GM21825 (cell line): Measurements from ENCODE around the gene CTSL.

ENCODE experiments used
- ATAC-seq: cut with Tn5 transposase; IDR thresholded peaks from one replicate; pipeline ENCODE4 v1.9.1; 2021; ENCODE audit warnings: mild to moderate bottlenecking, moderate library complexity; ENCODE audit not compliant: unreplicated experiment

CTSL gene

DNA sequence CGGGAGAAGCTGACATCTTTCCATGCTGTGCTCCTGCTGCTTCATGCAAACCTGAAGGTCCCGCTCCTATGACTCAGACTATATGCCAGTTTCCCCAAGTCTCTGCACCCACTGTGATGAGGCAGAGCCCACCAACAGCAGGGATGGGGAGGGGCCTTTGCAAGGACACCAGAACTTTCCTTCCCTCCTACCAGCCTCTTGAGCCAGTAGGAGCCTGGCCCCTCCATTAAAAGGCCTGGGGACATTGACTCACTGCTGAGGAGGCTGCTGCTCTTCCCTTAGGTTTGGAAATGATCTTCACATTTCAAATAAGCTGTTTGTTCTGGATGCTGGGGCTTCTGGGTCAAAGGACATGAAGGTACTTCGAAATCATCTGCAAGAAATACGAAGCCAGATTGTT is 26.1 kb upstream of the CTSL start:
- ATAC-seq, result no peak

- ATAC-seq, result no peak
Measured at GRCh38 chr9:87701491-87701890, 24.4 kb upstream of the CTSL start.

GRCh38 chr9:87701931-87702421 is 23.9 kb upstream of the CTSL start:
- ATAC-seq, result no peak

DNA sequence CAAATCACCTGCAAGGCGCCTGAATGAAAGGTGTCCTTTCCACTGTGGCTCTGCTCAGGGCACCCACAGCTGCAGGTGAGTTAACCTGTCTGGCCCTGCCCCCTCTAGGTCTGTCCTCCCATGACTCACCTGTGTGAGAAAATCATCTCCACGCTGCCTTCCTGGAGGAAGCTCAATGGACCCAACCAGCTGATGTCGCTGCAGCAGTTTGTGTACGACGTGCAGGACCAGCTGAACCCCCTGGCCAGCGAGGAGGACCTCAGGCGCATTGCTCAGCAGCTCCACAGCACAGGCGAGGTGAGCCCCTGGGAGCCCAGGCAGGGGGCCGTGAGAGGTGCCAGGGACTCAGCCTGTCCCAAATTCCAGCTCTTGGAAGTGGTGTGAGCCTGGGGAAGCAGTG is 23.0 kb upstream of the CTSL start:
- ATAC-seq, result no peak

- ATAC-seq, result no peak
Measured at GRCh38 chr9:87703636-87704276, 22.2 kb upstream of the CTSL start.

GRCh38 chr9:87704342-87704741 is 21.6 kb upstream of the CTSL start:
- no peak for ATAC-seq

DNA sequence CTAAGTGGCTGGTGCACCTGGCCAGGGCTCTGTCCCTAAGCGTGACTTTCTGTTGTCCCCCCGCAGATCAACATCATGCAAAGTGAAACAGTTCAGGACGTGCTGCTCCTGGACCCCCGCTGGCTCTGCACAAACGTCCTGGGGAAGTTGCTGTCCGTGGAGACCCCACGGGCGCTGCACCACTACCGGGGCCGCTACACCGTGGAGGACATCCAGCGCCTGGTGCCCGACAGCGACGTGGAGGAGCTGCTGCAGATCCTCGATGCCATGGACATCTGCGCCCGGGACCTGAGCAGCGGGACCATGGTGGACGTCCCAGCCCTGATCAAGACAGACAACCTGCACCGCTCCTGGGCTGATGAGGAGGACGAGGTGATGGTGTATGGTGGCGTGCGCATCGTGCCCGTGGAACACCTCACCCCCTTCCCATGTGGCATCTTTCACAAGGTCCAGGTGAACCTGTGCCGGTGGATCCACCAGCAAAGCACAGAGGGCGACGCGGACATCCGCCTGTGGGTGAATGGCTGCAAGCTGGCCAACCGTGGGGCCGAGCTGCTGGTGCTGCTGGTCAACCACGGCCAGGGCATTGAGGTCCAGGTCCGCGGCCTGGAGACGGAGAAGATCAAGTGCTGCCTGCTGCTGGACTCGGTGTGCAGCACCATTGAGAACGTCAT is 19.7 kb upstream of the CTSL start:
- no peak for ATAC-seq

GRCh38 chr9:87707805-87708506 is 18.0 kb upstream of the CTSL start:
- no peak for ATAC-seq

- no peak for ATAC-seq
Measured at GRCh38 chr9:87708546-87708945, 17.4 kb upstream of the CTSL start.

- no peak for ATAC-seq
Measured at GRCh38 chr9:87708986-87709728, 16.8 kb upstream of the CTSL start.

DNA sequence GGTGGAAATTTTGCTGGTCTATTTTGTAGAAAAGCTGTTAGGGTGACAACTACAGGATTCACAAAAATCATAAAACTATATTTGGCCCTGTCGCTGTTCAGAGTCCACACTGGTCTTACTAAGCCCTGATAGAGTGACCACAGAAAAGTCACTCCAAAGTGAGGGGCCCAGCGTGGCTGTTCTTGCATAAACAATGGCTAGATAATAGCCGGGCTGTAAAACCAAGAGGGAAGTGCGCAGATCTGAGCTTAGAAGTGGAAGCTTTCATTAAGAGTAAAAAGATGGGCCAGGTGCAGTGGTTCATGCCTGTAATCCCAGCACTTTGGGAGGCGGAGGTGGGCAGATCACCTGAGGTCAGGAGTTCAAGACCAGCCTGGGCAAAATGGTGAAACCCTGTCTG is 15.5 kb upstream of the CTSL start:
- no peak for ATAC-seq

- no peak for ATAC-seq
Measured at GRCh38 chr9:87711857-87712800, 13.8 kb upstream of the CTSL start.

DNA sequence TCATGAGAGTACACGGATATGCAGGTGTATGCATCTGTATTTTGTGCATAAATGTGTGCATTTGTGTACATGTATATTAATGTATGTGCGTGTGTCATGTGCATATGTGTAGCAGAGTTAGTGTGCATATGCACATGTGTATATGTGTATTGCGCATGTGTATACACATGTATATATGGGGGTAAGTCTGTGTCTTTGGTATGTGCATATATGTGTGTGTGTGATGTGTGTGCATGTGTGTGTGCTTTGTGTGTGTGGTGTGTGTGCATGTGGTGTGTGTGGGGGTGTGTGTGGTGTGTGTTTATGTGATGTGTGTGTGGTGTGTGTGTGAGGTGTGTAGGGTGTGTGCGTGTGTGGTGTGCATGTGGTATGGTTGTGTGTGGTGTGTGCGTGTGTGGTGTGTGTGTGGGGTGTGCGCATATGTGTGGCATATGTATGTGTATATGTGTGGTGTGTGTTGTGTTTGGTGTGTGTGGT is 13.1 kb upstream of the CTSL start:
- ATAC-seq, result no peak

DNA sequence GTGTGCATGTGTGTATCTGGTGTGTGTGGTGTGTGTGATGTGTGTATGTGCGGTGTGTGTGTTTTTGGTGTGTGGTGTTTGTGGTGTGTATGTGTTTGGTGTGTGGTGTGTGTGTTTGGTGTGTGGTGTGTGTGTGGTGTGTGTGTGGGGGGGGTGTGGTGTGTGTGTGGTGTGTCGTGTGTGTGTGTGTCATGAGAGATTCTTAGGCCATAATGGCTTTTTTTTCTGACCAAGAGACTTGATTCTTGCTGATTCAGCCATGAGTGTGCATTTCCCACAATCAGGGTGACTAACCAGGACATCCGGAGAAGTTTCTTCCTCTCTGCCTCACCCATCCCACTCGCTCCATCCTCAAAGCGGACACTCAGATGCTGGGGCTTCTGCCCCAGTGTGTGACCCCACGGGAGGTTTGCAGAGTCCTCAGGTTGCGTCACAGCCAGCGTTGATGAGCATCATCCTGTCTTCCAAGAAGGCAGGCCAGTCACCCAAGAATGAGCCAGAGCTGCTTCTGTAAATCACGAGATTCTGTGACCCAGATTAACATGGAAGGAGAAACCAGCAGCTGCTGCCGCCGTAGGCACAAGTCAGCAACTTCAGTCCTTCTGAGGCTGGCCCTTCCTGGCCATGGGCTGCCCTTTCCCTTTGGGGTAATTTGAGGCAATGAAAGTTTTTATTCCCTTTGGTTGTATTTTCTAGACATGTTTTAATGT is 12.5 kb upstream of the CTSL start:
- no peak for ATAC-seq

GRCh38 chr9:87713988-87714330 is 12.0 kb upstream of the CTSL start:
- no peak for ATAC-seq

- ATAC-seq, result no peak
Measured at GRCh38 chr9:87714819-87715218, 11.1 kb upstream of the CTSL start.

- no peak for ATAC-seq
Measured at GRCh38 chr9:87716141-87716540, 9.8 kb upstream of the CTSL start.

DNA sequence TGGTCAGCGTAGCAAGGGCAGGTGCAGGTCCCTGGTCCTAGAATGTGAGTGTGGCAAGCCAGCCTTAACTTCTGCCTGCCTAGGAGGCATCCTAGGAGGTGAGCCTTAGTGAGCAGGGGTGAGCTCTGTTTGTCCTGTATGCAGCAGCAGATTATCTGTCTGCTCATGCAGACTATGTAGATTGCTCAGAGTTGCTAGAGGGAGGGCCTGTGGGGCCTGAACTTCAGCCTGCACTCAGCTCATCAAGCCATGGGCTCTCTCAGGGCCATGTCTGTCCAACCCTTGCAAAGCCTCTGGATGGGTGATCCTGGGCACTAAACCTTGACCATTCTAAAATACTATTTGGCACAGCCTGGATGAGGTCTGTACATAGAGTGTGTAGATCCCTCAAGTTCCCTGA is 8.5 kb upstream of the CTSL start:
- no peak for ATAC-seq

- no peak for ATAC-seq
Measured at GRCh38 chr9:87718231-87718630, 7.7 kb upstream of the CTSL start.
